Thyroid gland (tissue), 4 donors: Measurements from ENCODE around the gene STRIP2.

Experiments
- POLR2A ChIP-seq, 2 donors: fragments of 450-650 bp; IDR thresholded peaks; one replicate each; pipeline ENCODE4 v1.6.1; 2017; ENCODE audit warnings: antibody characterized with exemption in 2 of 2, mild to moderate bottlenecking in 2 of 2, moderate library complexity in 1 of 2
- TF ChIP-seq, protein P1 (sequence below), 6 experiments: fragments of 200-600 bp in 3 of 6; fragments of 450-650 bp in 3 of 6; sonication (generic) in 3 of 6; IDR thresholded peaks; one replicate each; pipeline ENCODE4 v1.5.1; 2016 to 2019; ENCODE audit warnings: antibody characterized with exemption in 6 of 6, mild to moderate bottlenecking in 2 of 6, inconsistent platforms in 1 of 6, moderate library complexity in 1 of 6

DNA sequence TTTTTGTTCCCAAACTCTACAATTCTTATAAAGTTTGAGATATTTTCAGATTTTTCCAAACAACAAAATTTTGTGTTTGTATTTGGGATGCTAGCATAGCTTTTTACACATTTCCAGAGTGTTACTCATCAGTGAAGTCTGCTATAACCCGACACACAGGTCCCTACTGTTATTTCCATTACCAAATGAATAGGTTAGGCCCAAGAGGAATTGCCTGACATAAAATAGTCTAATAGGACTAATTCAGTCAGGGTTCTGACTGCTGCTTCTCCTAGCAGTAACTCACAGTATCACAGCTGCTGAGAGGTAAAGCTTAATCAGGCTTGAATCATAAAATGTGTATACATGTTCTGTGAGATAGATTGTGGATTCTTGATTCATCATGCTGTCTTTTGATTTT, 49.1 kb upstream of the STRIP2 start:
- TF ChIP-seq, protein P1, sequence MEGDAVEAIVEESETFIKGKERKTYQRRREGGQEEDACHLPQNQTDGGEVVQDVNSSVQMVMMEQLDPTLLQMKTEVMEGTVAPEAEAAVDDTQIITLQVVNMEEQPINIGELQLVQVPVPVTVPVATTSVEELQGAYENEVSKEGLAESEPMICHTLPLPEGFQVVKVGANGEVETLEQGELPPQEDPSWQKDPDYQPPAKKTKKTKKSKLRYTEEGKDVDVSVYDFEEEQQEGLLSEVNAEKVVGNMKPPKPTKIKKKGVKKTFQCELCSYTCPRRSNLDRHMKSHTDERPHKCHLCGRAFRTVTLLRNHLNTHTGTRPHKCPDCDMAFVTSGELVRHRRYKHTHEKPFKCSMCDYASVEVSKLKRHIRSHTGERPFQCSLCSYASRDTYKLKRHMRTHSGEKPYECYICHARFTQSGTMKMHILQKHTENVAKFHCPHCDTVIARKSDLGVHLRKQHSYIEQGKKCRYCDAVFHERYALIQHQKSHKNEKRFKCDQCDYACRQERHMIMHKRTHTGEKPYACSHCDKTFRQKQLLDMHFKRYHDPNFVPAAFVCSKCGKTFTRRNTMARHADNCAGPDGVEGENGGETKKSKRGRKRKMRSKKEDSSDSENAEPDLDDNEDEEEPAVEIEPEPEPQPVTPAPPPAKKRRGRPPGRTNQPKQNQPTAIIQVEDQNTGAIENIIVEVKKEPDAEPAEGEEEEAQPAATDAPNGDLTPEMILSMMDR (IDR thresholded peaks at IDR 0.05), result no peak
- no peak for TF ChIP-seq POLR2A (IDR thresholded peaks at IDR 0.05)
